Activated CD4-positive, alpha-beta T cell treated with anti-CD3 and anti-CD28 coated beads, Interleukin-2, amount 10 ng/mL, durations not matched to agents 24 days and 14 days (primary cell): ENCODE data around the gene HSPD1. TPM values are rescaled to one million over a fixed set of nuclear protein-coding genes. Genes with fewer than 3 reads are reported as not detected.

Experiments
- DNase-seq: peaks from one replicate; pipeline ENCODE4 v3.0.0; 2022
- H3K27ac Mint-ChIP-seq: one replicate; pipeline ENCODE4 v1.8.0; 2022; ENCODE audit warnings: mild to moderate bottlenecking, mixed read lengths
- H3K27me3 Mint-ChIP-seq: one replicate; pipeline ENCODE4 v1.8.0; 2022; ENCODE audit warnings: mixed read lengths
- H3K36me3 Mint-ChIP-seq: one replicate; pipeline ENCODE4 v1.8.0; 2022; ENCODE audit warnings: low read depth, mild to moderate bottlenecking, mixed read lengths
- H3K4me1 Mint-ChIP-seq: one replicate; pipeline ENCODE4 v1.8.0; 2021; ENCODE audit warnings: mixed read lengths
- H3K4me3 Mint-ChIP-seq: one replicate; pipeline ENCODE4 v1.8.0; 2022; ENCODE audit warnings: mild to moderate bottlenecking, moderate library complexity, mixed read lengths
- H3K9me3 Mint-ChIP-seq: one replicate; pipeline ENCODE4 v1.8.0; 2021; ENCODE audit warnings: mixed read lengths
- intact Hi-C: fragments of 100-400 bp; cut with micrococcal nuclease; formaldehyde crosslinking; loops from one replicate; pipeline ENCODE4 v1.15.1; 2023
- total RNA-seq: library from RNA; stranded (reverse); gene quantifications from 2 replicates; pipeline ENCODE4 v1.2.3, GENCODE V29; 2022

The HSPD1 gene
- total RNA-seq, 1 donor from 2014 or later = 984 TPM

DNA sequence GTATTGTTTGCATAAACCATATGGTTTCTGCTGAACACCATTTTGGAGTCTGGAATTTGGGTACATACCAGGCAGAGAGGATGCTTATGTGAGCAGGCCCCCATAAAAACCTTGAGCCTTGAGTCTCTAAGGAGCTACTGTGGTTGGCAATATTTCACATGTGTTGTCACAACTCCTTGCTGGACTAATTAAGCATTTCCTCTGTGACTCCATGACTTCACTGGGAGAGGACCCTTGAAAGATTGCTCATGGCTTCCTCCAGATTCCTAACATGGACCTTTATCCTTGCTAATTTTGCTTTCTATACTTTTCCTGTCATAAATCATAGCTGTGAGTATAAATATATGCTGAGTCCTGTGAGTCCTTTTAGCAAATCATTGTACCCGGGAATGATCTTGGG lies 53.9 kb downstream of the HSPD1 start:
- no peaks in the 10 kb centered on the region for H3K36me3 Mint-ChIP-seq
- intact Hi-C loops = no loop called here
- no peak overlapping the region for H3K4me3 Mint-ChIP-seq
- H3K4me1 Mint-ChIP-seq = no peaks in the 10 kb centered on the region
- H3K9me3 Mint-ChIP-seq = no peaks in the 10 kb centered on the region
- H3K27me3 Mint-ChIP-seq = peaks cover 7% of the 10 kb centered on the region
- no peak for DNase-seq
- no peak overlapping the region for H3K27ac Mint-ChIP-seq

DNA sequence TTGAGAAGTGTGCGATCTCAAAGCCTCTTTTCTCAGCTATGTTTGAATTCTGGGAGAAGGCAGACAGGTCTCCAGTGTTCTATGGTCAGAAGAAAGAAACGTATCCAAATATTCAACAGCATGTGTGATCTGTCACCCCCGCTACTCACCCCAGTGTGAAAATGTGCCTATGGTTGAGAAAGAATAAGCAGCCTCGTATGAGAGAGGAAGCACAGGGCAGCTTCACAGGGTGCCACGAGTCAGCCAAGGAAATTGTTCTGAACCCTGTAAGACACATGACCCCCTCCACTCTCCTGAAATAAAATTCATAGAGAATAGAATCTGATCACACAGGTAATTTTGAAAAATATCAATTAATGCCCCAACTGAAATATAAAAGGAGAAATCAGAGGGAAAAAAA lies 56.8 kb downstream of the HSPD1 start:
- Mint-ChIP-seq H3K36me3 (no peaks in the 10 kb centered on the region), H3K9me3 (no peaks in the 10 kb centered on the region), H3K27ac (no peak overlapping the region), H3K27me3 (peaks cover 5% of the 10 kb centered on the region), H3K4me1 (no peaks in the 10 kb centered on the region), H3K4me3 (no peak overlapping the region)
- DNase-seq = no peak
- intact Hi-C loops = no loop called here

DNA sequence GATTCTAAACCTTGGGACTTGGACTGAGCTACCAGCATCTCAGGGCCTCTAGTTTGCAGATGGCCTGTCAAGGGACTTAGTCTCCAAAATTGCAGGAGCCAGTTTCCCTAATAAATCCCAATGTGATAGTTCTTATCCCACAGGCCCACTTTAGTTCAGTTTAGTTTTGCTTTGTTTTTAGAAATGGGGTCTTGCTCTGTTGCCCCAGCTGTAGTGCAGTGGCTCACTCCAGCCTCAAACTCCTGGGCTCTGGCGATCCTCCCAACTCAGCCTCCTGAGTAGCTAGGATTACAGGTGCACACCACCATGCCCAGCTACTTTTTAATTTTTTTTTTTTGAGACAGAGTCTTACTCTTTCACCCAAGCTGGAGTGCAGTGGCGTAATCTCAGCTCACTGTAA lies 62.3 kb downstream of the HSPD1 start:
- H3K9me3 Mint-ChIP-seq = no peaks in the 10 kb centered on the region
- DNase-seq = no peak
- H3K27ac Mint-ChIP-seq = peak overlapping the region; percentile 34
- peaks cover 2% of the 10 kb centered on the region for H3K27me3 Mint-ChIP-seq
- H3K36me3 Mint-ChIP-seq = peaks cover 9% of the 10 kb centered on the region
- H3K4me3 Mint-ChIP-seq = peak overlapping the region; percentile 16
- intact Hi-C loops = loop anchor here (10.0 kb wide), 2 partner anchors 337 to 513 kb away; partner anchors contain the start of gene PGAP1
- peaks cover 23% of the 10 kb centered on the region for H3K4me1 Mint-ChIP-seq

Other genes starting within 250 kb of the HSPD1 start
- gene ANKRD44, start 189.1 kb downstream of the HSPD1 start, total RNA-seq = 130 and 147 TPM in 2 replicates
- 259 and 278 TPM in 2 replicates for gene SF3B1, start 64.8 kb downstream of the HSPD1 start, total RNA-seq
- 20.1 TPM in 2 replicates for gene COQ10B, start 46.3 kb downstream of the HSPD1 start, total RNA-seq
- 409 and 411 TPM in 2 replicates for gene HSPE1, start 539 bp upstream of the HSPD1 start, total RNA-seq
- gene MOB4, start 16.2 kb upstream of the HSPD1 start, total RNA-seq = 19.2 and 22.6 TPM in 2 replicates
- gene RFTN2, start 175.7 kb upstream of the HSPD1 start, total RNA-seq = not detected in 2 replicates
- gene MARS2, start 205.5 kb upstream of the HSPD1 start, total RNA-seq = 23.1 and 23.2 TPM in 2 replicates